PC-3 (cell line): ENCODE results near the gene GMPR. TPM values are rescaled to one million over a fixed set of nuclear protein-coding genes. Genes with fewer than 3 reads are reported as not detected.
A peak's percentile ranks its signal among the peaks of the same experiment; 100 is the strongest.

ENCODE experiments used
- ATAC-seq: fragments of 200-7000 bp; cut with Tn5 transposase; 2 replicates; pipeline ENCODE4 v1.9.1; 2020; ENCODE audit warnings: mild to moderate bottlenecking, moderate library complexity
- Bru-seq: library from RNA; stranded (reverse); fragments of 400-500 nt; gene quantifications from one replicate; lab custom pipeline; 2021; lab: Mats Ljungman, UMichigan
- BruChase-seq, 2 experiments: library from RNA; stranded (reverse); fragments of 400-500 nt; gene quantifications; one replicate each; lab custom pipeline; 2021; lab: Mats Ljungman, UMichigan
- BruUV-seq: library from RNA; stranded (reverse); fragments of 400-500 nt; replicated peaks from 2 replicates; lab custom pipeline; 2021; lab: Mats Ljungman, UMichigan
- CTCF ChIA-PET: fragments of 300-600 bp; sonication (Branson Sonifier 250); formaldehyde crosslinking; loops from one replicate; lab custom pipeline; 2022; ENCODE audit warnings: antibody characterized with exemption; lab: Charles Lee
- POLR2A ChIA-PET: fragments of 300-600 bp; sonication (Branson Sonifier 250); formaldehyde crosslinking; loops from one replicate; lab custom pipeline; 2022; ENCODE audit warnings: antibody characterized with exemption; ENCODE audit not compliant: unreplicated experiment; lab: Charles Lee
- DNase-seq: peaks from one replicate; pipeline ENCODE4 v3.0.0-alpha.2; 2015
- H2AFZ ChIP-seq: fragments of 300-600 bp; sonication (generic); 2 replicates; pipeline ENCODE4 v1.6.0; 2016; ENCODE audit warnings: antibody characterized with exemption, low read length
- H3F3A ChIP-seq: fragments of 300-600 bp; sonication (generic); one replicate; pipeline ENCODE4 v1.6.0; 2017; ENCODE audit warnings: antibody characterized with exemption, low read length, control low read depth, mild to moderate bottlenecking; ENCODE audit not compliant: unreplicated experiment
- H3K27ac ChIP-seq: fragments of 300-600 bp; sonication (generic); 2 replicates; pipeline ENCODE4 v1.5.1; 2016; ENCODE audit warnings: mild to moderate bottlenecking, low read length
- H3K27me3 ChIP-seq: fragments of 300-600 bp; sonication (generic); 2 replicates; pipeline ENCODE4 v1.6.1; 2016; ENCODE audit warnings: low read length, mixed read lengths
- H3K36me3 ChIP-seq: fragments of 300-600 bp; sonication (generic); 2 replicates; pipeline ENCODE4 v1.6.1; 2016; ENCODE audit warnings: low read depth, mixed run types, low read length, mixed read lengths
- H3K4me1 ChIP-seq: fragments of 300-600 bp; sonication (generic); 2 replicates; pipeline ENCODE4 v1.5.1; 2016; ENCODE audit warnings: low read length; ENCODE audit not compliant: insufficient read depth
- H3K4me2 ChIP-seq: fragments of 300-600 bp; sonication (generic); 2 replicates; pipeline ENCODE4 v1.6.0; 2016; ENCODE audit warnings: low read length
- H3K4me3 ChIP-seq: fragments of 300-600 bp; sonication (generic); 2 replicates; pipeline ENCODE4 v1.5.1; 2016; ENCODE audit warnings: mild to moderate bottlenecking, low read length, mixed read lengths
- H3K79me2 ChIP-seq: fragments of 300-600 bp; sonication (generic); 2 replicates; pipeline ENCODE4 v1.6.1; 2017; ENCODE audit warnings: low read length, mixed read lengths
- H3K9ac ChIP-seq: fragments of 300-600 bp; sonication (generic); 2 replicates; pipeline ENCODE4 v1.6.0; 2016; ENCODE audit warnings: mild to moderate bottlenecking, low read length
- H3K9me2 ChIP-seq: fragments of 300-600 bp; sonication (generic); replicated peaks from 2 replicates; pipeline ENCODE4 v1.6.1; 2016; ENCODE audit warnings: mixed run types, low read length, mixed read lengths
- H3K9me3 ChIP-seq: fragments of 300-600 bp; sonication (generic); 2 replicates; pipeline ENCODE4 v1.6.1; 2016; ENCODE audit warnings: low read length, mixed read lengths
- H4K20me1 ChIP-seq: fragments of 300-600 bp; sonication (generic); 2 replicates; pipeline ENCODE4 v1.6.1; 2016; ENCODE audit warnings: low read length, mixed read lengths
- CTCF ChIP-seq: fragments of 300-600 bp; sonication (generic); conservative IDR thresholded peaks from 2 replicates; pipeline ENCODE4 v1.5.1; 2017; ENCODE audit warnings: antibody characterized with exemption, low read depth, mild to moderate bottlenecking, low read length
- EZH2 ChIP-seq: fragments of 300-600 bp; sonication (generic); IDR thresholded peaks from one replicate; pipeline ENCODE4 v1.6.1; 2017; ENCODE audit warnings: antibody characterized with exemption, mild to moderate bottlenecking, low read length; ENCODE audit not compliant: unreplicated experiment
- EZH2phosphoT487 ChIP-seq: fragments of 300-600 bp; sonication (generic); IDR thresholded peaks from 2 replicates; pipeline ENCODE4 v1.6.1; 2018; ENCODE audit warnings: mild to moderate bottlenecking, antibody characterized with exemption, low read length, borderline replicate concordance
- intact Hi-C: fragments of 100-400 bp; cut with micrococcal nuclease; formaldehyde crosslinking; loops from 2 replicates; pipeline ENCODE4 v1.9.0; 2023
- long read RNA-seq: library from polyadenylated mRNA; unstranded; transcript quantifications from one replicate; pipeline ENCODE4 v2.0.0, GENCODE V29; 2021; ENCODE audit not compliant: unreplicated experiment
- total RNA-seq: library from RNA; depleted of rRNA; stranded (reverse); fragments of >200 nt; gene quantifications from 2 replicates; pipeline ENCODE4 v1.2.3, GENCODE V29; 2014; rRNA removed

Gene GMPR
- total RNA-seq (5.0 and 5.8 TPM in 2 replicates), Bru-seq, nascent RNA (percentile 40 among the genes with signal in this experiment), BruChase-seq, experiment 1, labeled RNA remaining after a 6-hour chase (percentile 33 among the genes with signal in this experiment), BruChase-seq, experiment 2, labeled RNA remaining after a 2-hour chase (percentile 38 among the genes with signal in this experiment)
- long read RNA-seq, transcript GMPR-201 (9 exons, 1,515 nt) = major isoform, 6 of 8 reads
- long read RNA-seq, partial matches to known transcripts = 2 of 8 reads
- long read RNA-seq, other reads (novel, unspliced or antisense) = 0 of 8 reads

DNA sequence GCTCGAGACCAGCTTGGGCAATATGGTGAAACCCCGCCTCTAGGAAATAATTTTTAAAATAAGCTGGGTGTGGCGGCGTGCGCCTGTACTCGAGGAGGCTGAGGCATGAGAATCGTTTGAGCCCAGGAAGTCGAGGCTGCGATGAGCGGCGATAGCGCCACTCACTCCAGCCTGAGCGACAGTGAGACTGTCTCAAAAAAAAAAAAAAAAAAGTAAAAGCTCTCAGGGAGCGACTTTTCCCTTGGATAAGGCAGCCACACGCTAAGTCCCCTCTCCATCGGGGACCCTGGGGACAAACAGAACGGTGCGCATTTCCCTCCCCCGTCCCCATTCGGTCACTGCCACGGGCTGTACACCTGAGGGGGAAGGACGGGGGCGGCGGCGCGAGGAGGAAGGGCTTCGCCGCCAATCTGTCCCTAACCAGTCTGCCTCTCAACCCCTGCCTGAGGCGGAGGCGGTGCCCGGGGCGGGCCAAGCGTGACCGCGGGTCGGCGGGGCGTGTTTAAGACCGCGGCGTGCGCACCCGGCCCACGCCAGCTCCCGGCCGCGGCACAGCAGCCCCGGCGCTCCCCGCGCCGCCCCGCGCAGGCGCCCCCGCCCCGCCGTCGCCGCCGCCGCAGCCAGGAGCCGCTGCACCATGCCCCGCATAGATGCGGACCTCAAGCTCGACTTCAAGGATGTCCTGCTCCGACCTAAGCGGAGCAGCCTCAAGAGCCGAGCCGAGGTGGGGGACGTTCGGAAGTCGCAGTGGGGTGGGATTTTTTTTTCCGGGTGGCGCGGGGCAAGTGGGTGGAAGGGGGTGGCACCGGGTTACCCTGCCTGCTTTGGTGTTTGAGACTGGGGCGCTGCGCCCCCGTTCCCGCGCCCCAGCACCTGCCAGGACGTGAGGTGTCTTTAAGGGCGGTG lies at the start of gene GMPR:
Gene GMPR (plus strand): TSS at position 531 of the 906 bp plus-strand sequence. CDS start 107 bp downstream, at position 638.
- 0 out of 2 replicates have a peak, but pooled peaks cover 5% of the 10 kb centered on the region for H3K27me3 ChIP-seq
- no TSS peak for BruUV-seq
- no peaks in the 10 kb centered on the region for H3K79me2 ChIP-seq
- H2AFZ ChIP-seq = peak within 1 kb of the TSS; percentile 86
- H3K27ac ChIP-seq = no peak within 1 kb of the TSS
- H3K9ac ChIP-seq = peak within 1 kb of the TSS; percentile 32
- TF ChIP-seq EZH2phosphoT487 (no peak), EZH2 (no peak), CTCF (no peak)
- H3K4me2 ChIP-seq = peak within 1 kb of the TSS; percentile 90
- no peaks in the 10 kb centered on the region for H3F3A ChIP-seq
- peaks cover 17% of the 10 kb centered on the region for H3K4me1 ChIP-seq
- no peaks in the 10 kb centered on the region for H3K9me3 ChIP-seq
- peak; percentile 59 for DNase-seq
- no peaks in the 10 kb centered on the region for H4K20me1 ChIP-seq
- intact Hi-C loops = loop anchor here (5.0 kb wide), 1 partner anchor 79 kb away; no protein-coding TSS in a partner anchor
- ATAC-seq = peak; percentile 43
- H3K36me3 ChIP-seq = no peaks in the 10 kb centered on the region
- H3K9me2 ChIP-seq = no peaks in the 10 kb centered on the region
- ChIA-PET POLR2A (interaction anchor here (0.6 kb wide), 2 partner anchors 9 to 134 kb away, joined by 3 to 8 read pairs; no protein-coding TSS in a partner anchor), CTCF (no interaction called here)
- peak within 1 kb of the TSS; percentile 92 for H3K4me3 ChIP-seq

DNA sequence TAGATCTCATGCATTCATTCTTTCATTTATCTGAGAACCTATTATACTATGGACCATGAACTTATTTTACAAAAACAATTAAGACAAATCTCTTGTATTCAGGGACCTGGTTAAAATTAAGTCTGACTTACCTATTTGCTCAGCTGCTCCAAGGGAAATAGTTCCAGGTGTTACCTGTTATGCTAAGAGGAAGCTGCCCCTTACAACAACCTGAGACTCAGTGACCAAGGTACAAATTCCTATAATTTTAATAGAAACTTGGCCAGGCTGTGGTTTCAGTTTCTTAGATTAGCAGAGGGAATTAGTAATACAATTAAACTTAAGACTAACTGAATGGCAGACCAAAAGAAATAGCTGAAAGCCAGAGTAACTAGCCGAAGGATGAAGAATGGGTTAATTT lies 48.2 kb upstream of the GMPR start:
- Histone ChIP-seq H3K9ac (no peak overlapping the region), H3K27me3 (peaks cover 57% of the 10 kb centered on the region), H4K20me1 (no peaks in the 10 kb centered on the region), H2AFZ (no peak overlapping the region), H3F3A (no peaks in the 10 kb centered on the region), H3K4me3 (no peak overlapping the region), H3K9me2 (no peaks in the 10 kb centered on the region), H3K36me3 (no peaks in the 10 kb centered on the region), H3K9me3 (no peaks in the 10 kb centered on the region), H3K4me1 (no peaks in the 10 kb centered on the region), H3K27ac (no peak overlapping the region), H3K79me2 (no peaks in the 10 kb centered on the region), H3K4me2 (no peak overlapping the region)
- intact Hi-C loops = no loop called here
- ChIA-PET CTCF (no interaction called here), POLR2A (interaction anchor here (0.6 kb wide), 1 partner anchor 11 kb away, joined by 4 read pairs; no protein-coding TSS in a partner anchor)
- BruUV-seq = no TSS peak
- TF ChIP-seq CTCF (no peak), EZH2phosphoT487 (no peak), EZH2 (no peak)
- ATAC-seq (no peak), DNase-seq (no peak)
